ENCODE data around the gene NRF1. TPM values are rescaled to one million over a fixed set of nuclear protein-coding genes. Genes with fewer than 3 reads are reported as not detected.

The NRF1 gene
- total RNA-seq, 4 donors from 2014 or later, result 16.9 to 37.1 (median 27.0) TPM

DNA sequence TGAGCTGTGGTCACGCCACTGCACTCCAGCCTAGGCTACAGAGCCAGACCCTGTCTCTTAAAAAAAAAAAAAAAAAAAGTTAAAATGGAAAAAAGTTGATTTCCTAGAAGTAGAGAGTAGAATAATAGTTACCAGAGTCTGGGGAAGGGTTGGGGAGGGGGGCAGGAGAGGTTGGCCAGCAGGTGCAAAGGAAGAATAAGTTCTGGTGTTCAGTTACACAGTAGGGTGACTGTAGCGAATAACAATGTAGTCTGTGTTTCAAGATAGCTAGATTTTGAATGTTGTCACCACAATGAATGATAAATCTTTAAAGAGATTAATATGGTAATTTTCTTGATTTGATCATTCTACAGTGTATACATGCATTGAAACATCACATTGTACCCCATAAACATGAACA, 142.9 kb downstream of the NRF1 start:
- no peak overlapping the region for H3K4me3 ChIP-seq (replicated peaks in 1 of 3)
- H3K27ac ChIP-seq, result no peak overlapping the region
- no peaks in the 10 kb centered on the region for H3K9me3 ChIP-seq
- no peaks in the 10 kb centered on the region for H3K27me3 ChIP-seq
- intact Hi-C loops (cut with DNase I), result no loop called here
- TF ChIP-seq, protein P1, sequence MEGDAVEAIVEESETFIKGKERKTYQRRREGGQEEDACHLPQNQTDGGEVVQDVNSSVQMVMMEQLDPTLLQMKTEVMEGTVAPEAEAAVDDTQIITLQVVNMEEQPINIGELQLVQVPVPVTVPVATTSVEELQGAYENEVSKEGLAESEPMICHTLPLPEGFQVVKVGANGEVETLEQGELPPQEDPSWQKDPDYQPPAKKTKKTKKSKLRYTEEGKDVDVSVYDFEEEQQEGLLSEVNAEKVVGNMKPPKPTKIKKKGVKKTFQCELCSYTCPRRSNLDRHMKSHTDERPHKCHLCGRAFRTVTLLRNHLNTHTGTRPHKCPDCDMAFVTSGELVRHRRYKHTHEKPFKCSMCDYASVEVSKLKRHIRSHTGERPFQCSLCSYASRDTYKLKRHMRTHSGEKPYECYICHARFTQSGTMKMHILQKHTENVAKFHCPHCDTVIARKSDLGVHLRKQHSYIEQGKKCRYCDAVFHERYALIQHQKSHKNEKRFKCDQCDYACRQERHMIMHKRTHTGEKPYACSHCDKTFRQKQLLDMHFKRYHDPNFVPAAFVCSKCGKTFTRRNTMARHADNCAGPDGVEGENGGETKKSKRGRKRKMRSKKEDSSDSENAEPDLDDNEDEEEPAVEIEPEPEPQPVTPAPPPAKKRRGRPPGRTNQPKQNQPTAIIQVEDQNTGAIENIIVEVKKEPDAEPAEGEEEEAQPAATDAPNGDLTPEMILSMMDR (IDR thresholded peaks at IDR 0.05), result no peak
- no peak for TF ChIP-seq POLR2A (IDR thresholded peaks at IDR 0.05)
- DNase-seq, result no peak
- H3K4me1 ChIP-seq, result no peaks in the 10 kb centered on the region
- 97 to 99% methylated on average over 2 of the region's 2 CpGs for WGBS, 2 donors
- H3K36me3 ChIP-seq, result peaks cover 10 to 11% of the 10 kb centered on the region in 2 donors

DNA sequence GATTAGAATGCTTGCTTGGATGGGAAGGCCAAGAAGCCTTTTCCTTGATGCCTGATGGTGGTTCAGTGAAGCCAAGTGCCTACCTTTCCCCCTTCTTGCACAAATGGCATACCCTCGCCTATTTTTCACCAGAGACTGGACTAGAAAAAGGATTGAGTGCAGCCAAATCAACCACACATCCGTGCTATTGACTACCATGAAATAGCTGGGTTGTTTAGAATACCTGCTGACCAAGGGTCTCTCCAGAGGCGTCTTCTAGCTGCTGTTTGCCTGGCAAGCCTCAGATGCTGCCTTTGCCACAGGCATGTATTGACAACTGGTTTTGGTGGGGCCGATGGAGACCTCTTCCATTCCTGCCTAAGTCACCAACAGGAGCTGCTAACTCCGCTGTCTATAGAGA, 146.5 kb downstream of the NRF1 start:
- no peaks in the 10 kb centered on the region for H3K9me3 ChIP-seq
- peaks cover 10 to 11% of the 10 kb centered on the region in 2 donors for H3K36me3 ChIP-seq
- no peak overlapping the region for H3K27ac ChIP-seq
- TF ChIP-seq POLR2A (IDR thresholded peaks at IDR 0.05), result no peak
- 85 to 93% methylated on average over 4 to 5 of the region's 5 CpGs for WGBS, 2 donors
- H3K4me3 ChIP-seq (replicated peaks in 1 of 3), result no peak overlapping the region
- intact Hi-C loops (cut with DNase I), result no loop called here
- no peaks in the 10 kb centered on the region for H3K27me3 ChIP-seq
- no peaks in the 10 kb centered on the region for H3K4me1 ChIP-seq
- DNase-seq, result no peak

DNA sequence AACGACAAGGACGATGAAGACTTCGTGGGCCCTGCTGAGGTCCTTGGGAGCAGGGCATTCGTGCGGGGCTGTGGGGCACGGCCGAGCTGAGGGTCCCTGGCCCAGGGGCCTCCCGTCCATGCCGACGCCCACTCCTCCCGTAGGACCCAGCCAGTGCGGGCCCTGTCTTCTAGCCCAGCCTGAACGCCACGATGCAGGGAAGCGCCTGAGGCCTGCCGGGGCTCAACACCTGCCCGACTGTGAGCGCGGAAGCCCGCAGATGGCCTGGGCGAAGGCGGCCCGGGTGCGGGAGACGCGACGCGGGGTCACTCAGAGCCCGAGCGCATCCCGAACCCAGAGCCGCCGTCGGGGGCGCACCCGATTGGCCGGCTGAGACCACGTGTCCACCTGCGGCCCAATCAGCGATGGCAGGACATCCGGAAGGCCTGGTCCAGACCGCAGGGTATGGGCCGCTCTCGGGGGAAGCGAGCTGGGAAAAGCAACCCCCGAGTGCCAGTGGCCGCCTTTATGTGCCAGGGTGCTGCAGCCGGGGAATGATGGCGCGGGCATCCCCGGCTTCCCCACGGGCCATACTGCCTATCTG, 151.0 kb downstream of the NRF1 start:
- Histone ChIP-seq H3K36me3 (no peaks in the 10 kb centered on the region), H3K27ac (no peak overlapping the region), H3K4me1 (no peaks in the 10 kb centered on the region), H3K4me3 (replicated peaks in 1 of 3) (no peak overlapping the region), H3K27me3 (no peaks in the 10 kb centered on the region), H3K9me3 (no peaks in the 10 kb centered on the region)
- DNase-seq, result no peak
- TF ChIP-seq POLR2A (IDR thresholded peaks at IDR 0.05), result no peak
- TF ChIP-seq, protein P1 (IDR thresholded peaks at IDR 0.05), result no peak
- WGBS, 2 donors, result 91 to 95% methylated on average over 18 to 24 of the region's 52 CpGs
- intact Hi-C loops (cut with DNase I), result no loop called here

DNA sequence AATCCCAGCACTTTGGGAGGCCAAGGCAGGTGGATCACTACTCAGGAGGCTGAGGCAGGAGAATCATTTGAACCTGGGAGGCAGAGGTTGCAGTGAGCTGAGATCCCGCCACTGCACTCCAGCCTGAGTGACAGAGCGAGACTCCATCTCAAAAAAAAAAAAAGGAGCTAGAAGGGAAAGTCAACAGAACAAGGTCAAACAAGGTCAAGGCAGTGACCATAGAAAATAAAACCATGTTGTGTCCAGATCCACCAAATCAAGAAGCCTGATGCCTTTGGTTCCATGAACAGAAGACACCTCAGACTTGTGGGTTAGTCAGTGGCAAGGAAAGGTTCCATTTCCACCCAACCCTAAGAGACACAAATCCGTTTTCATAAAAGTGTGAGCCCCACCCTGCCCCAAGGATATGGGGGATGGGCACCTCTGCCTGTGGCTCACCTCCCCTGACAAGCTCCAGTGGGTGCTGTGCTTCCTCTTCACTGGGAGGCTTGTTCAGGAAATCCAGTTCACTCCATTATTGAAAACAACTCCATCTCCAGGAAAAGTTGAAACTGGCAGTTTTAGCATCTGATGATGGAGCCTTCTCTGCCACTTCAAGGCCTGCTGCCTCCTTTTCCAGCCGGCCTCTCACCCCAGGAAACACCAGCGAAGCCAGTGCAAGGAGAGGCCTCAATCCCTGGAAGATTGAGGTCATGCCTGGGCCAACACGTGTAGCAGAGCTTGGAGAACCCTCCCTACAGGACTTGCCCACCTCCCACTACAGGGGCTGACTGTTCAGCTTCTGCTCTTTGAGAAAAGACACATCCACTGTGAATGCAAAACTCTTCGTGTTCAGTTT, 152.9 kb downstream of the NRF1 start:
- H3K4me3 ChIP-seq (replicated peaks in 1 of 3), result no peak overlapping the region
- H3K27ac ChIP-seq, result no peak overlapping the region
- DNase-seq, result no peak
- TF ChIP-seq POLR2A (IDR thresholded peaks at IDR 0.05), result no peak
- TF ChIP-seq, protein P1 (IDR thresholded peaks at IDR 0.05), result no peak
- no peaks in the 10 kb centered on the region for H3K27me3 ChIP-seq
- WGBS, 2 donors, result 87 to 91% methylated on average over 7 of the region's 7 CpGs
- intact Hi-C loops (cut with DNase I), result no loop called here
- no peaks in the 10 kb centered on the region for H3K4me1 ChIP-seq
- H3K36me3 ChIP-seq, result no peaks in the 10 kb centered on the region
- H3K9me3 ChIP-seq, result no peaks in the 10 kb centered on the region

DNA sequence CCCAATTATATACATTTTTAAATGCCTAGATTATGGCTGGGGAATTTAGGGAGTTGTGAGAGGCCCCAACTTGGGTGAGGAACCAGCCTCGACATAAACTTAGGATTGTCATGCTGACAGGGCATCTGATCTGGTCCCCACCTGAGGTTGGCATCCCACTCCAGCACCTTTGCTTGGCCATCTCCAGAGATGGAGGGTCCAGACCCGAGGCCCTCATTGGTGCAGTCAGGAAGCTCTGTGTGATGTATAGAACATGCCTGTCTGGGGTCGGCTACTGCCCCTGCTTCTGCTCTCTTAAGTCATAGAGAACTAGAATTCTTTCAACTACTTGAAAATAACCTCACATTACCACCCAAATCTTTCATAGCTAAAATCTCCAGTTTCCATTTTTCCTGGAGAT, 153.8 kb downstream of the NRF1 start:
- Histone ChIP-seq H3K36me3 (no peaks in the 10 kb centered on the region), H3K4me3 (replicated peaks in 1 of 3) (no peak overlapping the region), H3K4me1 (no peaks in the 10 kb centered on the region), H3K9me3 (no peaks in the 10 kb centered on the region), H3K27ac (no peak overlapping the region), H3K27me3 (no peaks in the 10 kb centered on the region)
- intact Hi-C loops (cut with DNase I), result no loop called here
- WGBS, 2 donors, result 92 to 96% methylated on average over 3 of the region's 3 CpGs
- no peak for DNase-seq
- TF ChIP-seq, protein P1 (IDR thresholded peaks at IDR 0.05), result no peak
- no peak for TF ChIP-seq POLR2A (IDR thresholded peaks at IDR 0.05)

Data from thyroid gland (tissue), 4 donors.